ENCODE results near the gene MYB. TPM values are rescaled to one million over a fixed set of nuclear protein-coding genes. Genes with fewer than 3 reads are reported as not detected.

Gene MYB
- total RNA-seq, 2 donors from 2014 or later: 51.1 to 72.8 TPM

DNA sequence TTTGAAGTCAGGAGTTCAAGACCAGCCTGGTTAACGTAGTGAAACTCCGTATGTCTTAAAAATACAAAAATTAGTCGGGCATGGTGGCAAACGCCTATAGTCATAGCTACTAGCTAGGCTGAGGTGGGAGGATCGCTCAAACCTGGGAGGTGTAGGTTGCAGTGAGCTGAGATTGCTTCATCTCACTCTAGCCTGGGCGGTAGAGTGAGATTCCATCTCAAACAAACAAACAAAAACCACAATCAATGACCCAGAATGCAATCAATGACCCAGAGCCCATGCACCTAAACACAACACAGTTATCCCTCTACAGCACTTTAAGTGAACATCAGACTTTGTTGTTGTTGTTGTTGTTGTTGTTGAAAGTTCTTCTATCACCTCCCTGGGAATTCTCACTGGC, 77.9 kb downstream of the MYB start:
- intact Hi-C loops (cut with DNase I, micrococcal nuclease): no loop called here

DNA sequence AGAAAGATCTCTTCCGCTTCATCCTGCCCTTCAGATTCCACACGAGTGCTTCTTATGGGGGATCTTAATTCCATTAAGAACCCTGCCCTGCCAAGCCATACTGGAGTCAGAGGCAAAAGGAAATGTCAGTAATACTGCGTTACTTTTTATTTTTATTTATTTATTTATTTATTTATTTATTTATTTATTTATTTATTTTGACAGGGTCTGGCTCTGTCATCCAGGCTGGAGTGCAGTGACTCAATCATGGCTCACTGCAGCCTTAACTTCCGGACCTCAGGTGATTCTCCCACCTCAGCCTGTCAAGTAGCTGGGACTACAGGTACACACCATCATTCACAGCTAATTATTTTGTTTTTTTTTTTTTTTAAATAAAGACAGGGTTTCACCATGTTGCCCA, 79.5 kb downstream of the MYB start:
- no peak for DNase-seq
- no peak for ATAC-seq
- intact Hi-C loops (cut with DNase I, micrococcal nuclease): no loop called here

More for the DNA sequence above, 77.9 kb downstream of the MYB start:
- DNase-seq: no peak
- no peak for ATAC-seq

DNA sequence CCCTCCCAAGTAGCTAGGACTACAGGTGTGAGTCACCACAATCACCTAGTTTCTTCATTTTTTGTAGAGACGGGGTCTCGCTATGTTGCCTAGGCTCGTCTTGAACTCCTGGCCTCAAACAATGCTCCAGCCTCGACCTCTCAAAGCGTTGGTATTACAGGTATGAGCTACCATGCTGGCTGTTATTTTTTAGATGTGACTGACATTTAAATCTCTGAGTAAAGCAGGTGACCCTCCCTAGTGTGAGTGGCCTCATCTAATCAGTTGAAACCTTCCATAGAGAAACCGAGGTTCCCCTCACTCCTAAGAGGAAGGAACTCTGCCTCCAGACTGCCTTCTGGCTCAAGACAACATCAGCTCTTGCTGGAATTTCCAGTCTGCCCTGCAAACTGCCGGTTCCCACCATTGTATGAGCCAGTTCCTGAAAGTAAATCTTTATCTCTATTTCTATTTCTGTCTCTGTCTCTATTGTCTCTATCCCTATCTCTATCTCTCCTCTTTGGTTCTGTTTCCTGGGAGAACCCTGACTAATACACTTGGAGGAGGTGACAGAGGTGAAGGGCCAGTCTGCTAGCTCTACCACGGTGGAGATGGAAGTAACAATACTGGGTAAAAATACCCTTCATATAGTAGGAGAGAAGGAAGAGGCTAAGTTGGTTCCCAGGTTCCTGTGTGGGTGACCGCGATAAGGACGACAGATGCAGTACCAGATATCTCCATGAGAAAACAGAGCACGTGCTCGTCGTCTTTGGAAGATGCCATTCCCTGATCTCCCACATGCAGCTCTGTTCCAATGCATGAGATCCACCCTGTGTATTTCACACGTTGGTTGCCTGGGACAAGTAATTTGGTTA, 81.0 kb downstream of the MYB start:
- intact Hi-C loops (cut with DNase I, micrococcal nuclease): no loop called here
- ATAC-seq (no peak), DNase-seq (no peak)

DNA sequence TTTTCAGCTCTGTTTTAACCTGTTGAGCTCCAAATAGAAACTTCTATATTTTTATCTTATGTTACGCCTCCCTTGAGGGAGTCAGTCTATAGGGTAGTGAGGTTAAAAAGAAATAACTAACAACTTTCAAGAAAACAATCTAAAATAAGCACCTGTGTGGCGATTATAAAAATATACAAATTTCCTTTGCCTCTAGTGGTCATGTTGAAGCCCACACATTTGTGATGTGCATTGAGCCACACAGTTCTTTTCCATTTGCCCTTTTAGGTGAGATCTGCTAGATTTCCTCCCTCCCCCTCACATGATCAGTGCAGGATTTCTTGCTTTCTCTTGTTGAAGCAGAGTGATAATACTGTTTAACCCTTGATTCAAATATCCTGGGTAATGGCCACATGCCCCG, 84.2 kb downstream of the MYB start:
- intact Hi-C loops (cut with DNase I, micrococcal nuclease): no loop called here
- no peak for DNase-seq
- no peak for ATAC-seq

DNA sequence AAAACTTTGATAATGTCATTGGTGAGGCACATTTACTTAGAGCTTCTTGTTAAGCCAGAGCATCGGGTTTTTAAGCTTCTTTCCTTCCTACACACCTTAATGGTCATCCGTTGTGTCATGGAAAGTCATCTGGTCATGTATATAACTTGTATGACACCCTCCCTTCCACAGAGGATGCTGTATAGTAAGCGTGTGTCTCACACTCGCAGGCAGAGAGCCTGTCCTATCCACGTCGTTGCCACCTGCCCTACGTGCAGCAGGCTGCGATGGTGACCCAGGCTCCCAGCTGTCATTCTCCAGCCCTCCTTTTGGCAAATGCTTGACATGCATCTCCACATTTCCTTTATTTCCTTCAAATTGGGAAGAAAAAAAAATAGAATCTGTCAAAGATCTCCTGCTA, 85.6 kb downstream of the MYB start:
- intact Hi-C loops (cut with DNase I, micrococcal nuclease): no loop called here
- DNase-seq: peak; percentile 47 to 52
- ATAC-seq: peak; percentile 39

DNA sequence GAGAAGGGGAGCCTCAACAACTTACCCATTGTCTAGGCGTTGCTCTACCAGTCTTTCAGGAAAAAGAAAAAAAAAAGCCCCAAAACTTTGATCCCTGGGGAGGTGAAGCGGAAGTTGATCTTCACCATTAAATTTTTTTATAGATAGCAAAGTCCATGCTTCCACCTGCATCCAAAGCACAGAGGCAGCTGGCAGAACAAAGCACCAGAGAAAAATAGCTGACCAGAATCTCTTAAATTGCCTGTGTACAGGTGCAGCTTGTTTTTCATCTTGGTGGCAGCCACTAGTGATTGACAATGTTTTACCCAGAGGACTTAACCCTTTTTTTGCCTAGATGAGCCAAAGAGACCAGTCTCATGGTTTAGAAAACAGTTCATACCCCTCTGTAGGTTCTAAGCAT, 86.0 kb downstream of the MYB start:
- ATAC-seq (peak; percentile 58), DNase-seq (peak in 1 of 2 donors; percentile 63)
- intact Hi-C loops (cut with DNase I, micrococcal nuclease): no loop called here

DNA sequence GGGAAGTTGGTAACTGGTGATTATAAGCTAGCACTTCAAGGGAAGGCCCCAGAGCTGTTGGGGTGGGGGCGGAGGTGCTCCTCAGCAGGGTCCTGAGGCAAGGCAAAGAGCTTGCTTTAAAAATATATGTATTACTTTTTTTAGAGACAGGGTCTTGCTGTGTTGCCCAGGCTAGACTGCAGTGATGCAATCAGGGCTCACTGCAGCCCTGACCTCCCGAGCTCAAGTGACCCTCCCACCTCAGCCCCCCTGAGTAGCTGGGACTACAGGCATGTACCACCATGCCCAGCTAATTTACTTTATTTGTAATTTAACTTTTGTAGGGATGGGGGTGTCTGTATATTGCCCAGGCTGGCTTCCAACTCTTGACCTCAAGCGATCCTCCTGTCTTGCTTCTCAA, 87.2 kb downstream of the MYB start:
- no peak for ATAC-seq

DNA sequence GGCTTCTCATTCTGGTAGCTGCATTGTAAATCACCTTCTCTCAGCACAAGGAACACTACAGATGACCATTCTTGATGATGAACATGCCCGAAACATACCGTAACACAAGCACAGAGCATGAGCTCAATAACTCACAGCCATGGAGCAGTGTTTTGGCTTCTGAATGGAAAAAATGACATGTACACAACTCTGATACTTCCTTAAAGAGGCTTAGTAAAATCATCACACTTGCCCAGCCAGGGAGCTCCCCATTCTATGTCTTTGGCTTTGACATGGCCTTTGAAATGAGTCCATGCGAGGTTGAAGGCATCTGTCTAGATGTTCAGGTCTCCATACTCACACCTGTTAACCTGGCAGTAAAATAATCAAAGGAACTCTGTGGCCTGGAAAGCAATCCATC, 87.6 kb downstream of the MYB start:
- no peak for ATAC-seq
- intact Hi-C loops (cut with DNase I, micrococcal nuclease): no loop called here
- DNase-seq: no peak

More for the DNA sequence above, 87.2 kb downstream of the MYB start:
- intact Hi-C loops (cut with DNase I, micrococcal nuclease): no loop called here
- no peak for DNase-seq

Small RNAs within 50 kb of the gene (microRNA-seq; reads per million reads assigned to microRNA genes)
- 0 reads per million in 2 donors for gene MIR548A2

Other genes starting within 250 kb of the MYB start
- gene ALDH8A1, start 231.2 kb upstream of the MYB start, total RNA-seq: under 1 TPM; 0.55 to 0.56 TPM
- 10 to 100 TPM; 48.9 to 50.0 TPM for gene HBS1L, start 126.5 kb upstream of the MYB start, total RNA-seq